GM12891 (cell line): ENCODE results near the gene ADGRL3.

Source experiments
- DNase-seq: peaks from one replicate; pipeline ENCODE4 v3.0.0; 2011; ENCODE audit warnings: low spot score; ENCODE audit not compliant: insufficient read length
- FAIRE-seq: peaks from 2 replicates; lab custom pipeline; 2011; peaks lifted over from hg19 to GRCh38; lab: Jason Lieb, UNC
- PAX5 ChIP-seq: IDR thresholded peaks from 2 replicates; pipeline ENCODE4 v1.6.1; 2011; ENCODE audit warnings: low read length, moderate library complexity, mild to moderate bottlenecking; ENCODE audit not compliant: insufficient read depth, severe bottlenecking
- POLR2A ChIP-seq: IDR thresholded peaks from 2 replicates; pipeline ENCODE4 v1.6.1; 2011; ENCODE audit warnings: low read depth, low read length, control low read depth
- POLR2AphosphoS5 ChIP-seq: IDR thresholded peaks from 2 replicates; pipeline ENCODE4 v1.6.1; 2011; ENCODE audit warnings: low read depth, low read length, control low read depth
- POU2F2 ChIP-seq: IDR thresholded peaks from 2 replicates; pipeline ENCODE4 v1.6.1; 2011; ENCODE audit warnings: low read depth, mild to moderate bottlenecking, control low read depth, low read length, moderate library complexity
- SPI1 ChIP-seq: IDR thresholded peaks from 2 replicates; pipeline ENCODE4 v1.6.1; 2011; ENCODE audit warnings: low read depth, low read length, control low read depth
- TAF1 ChIP-seq: IDR thresholded peaks from 2 replicates; pipeline ENCODE4 v1.6.1; 2011; ENCODE audit warnings: low read depth, low read length, control low read depth

The ADGRL3 gene

GRCh38 chr4:61426229-61426628 is 226.1 kb downstream of the ADGRL3 start:
- DNase-seq (no peak), FAIRE-seq (no peak)
- TF ChIP-seq PAX5 (no peak), SPI1 (no peak), POU2F2 (no peak), TAF1 (no peak), POLR2AphosphoS5 (no peak), POLR2A (no peak)

- TF ChIP-seq POLR2A (no peak), POU2F2 (no peak), SPI1 (no peak), TAF1 (no peak), PAX5 (no peak), POLR2AphosphoS5 (no peak)
- DNase-seq (no peak), FAIRE-seq (no peak)
These were observed 227.1 kb downstream of the ADGRL3 start for GRCh38 chr4:61427099-61427817.

DNA sequence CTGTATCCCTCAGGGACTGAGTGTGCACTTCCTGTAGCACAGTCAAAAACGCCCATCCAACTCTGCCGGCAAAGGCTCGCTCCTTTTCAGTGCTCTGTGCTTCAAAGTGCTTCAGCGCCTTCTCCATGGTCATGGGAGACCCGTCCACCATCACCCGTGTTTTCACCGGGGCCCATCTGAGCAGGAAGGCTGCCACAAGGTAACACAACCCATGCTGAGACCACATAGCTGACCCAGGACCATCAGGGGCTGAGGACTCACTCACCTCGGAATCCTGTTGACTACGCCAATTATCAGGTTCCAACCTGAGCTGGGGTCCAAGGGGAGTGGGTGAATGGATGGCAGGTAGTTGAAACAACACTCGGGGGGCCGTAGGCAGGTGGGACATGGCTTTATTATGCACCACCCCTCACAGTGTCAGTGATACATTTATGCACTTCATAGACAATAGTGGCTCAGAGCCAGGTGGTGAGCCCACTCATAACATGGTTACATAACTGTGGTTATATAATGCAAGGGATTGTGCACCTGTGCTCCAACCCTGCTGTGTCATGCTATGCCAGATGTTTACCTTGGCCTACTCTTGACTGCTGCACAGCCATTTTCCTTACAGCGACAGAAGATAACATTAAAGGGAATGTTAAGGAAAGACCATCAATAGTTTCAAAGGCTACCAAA is 227.8 kb downstream of the ADGRL3 start:
- TF ChIP-seq POLR2AphosphoS5 (no peak), POLR2A (no peak)
- FAIRE-seq (no peak), DNase-seq (no peak)

DNA sequence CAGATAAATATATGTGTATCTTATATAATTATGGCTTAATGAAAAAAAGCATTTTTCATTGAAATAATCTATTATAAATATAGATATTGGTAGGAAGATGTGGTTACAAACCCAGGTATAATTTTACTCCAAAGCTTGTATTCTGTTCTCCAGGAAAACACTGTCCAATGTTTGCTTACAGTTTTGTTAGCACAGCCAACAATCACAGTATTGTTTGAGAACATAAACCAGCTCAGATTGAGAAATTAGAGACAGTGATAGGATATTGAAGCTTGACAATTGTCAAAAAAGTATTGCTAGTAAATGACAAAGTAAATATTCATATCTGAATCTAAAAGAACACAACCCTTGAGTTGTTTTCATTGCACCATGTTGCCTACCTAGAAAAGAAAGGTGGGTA is 228.8 kb downstream of the ADGRL3 start:
- DNase-seq, result no peak
- FAIRE-seq, result no peak
- TF ChIP-seq TAF1, result no peak
- no peak for TF ChIP-seq PAX5
- no peak for TF ChIP-seq POLR2A
- no peak for TF ChIP-seq POU2F2
- no peak for TF ChIP-seq SPI1
- no peak for TF ChIP-seq POLR2AphosphoS5

DNA sequence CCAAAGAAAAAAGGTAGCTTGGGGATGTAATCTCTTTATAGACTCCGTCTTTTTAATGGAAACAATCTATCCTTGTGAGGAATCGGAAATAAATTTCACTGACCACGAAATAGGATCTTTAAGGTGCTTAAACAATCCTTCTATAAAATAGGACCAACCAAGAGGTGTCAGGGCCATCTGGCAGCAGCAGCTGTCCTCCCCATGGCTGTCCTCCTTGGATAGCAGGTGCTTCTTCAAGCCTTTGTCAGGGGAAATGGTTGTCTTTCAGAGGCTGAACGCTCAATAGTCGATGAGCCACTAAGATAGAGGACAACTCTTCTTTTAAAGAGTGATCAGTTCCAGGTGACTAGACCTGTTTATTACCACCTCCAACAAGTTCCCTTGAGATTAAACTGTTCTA is 231.0 kb downstream of the ADGRL3 start:
- FAIRE-seq (no peak), DNase-seq (no peak)
- no peak for TF ChIP-seq POLR2A
- no peak for TF ChIP-seq TAF1
- TF ChIP-seq PAX5, result no peak

DNA sequence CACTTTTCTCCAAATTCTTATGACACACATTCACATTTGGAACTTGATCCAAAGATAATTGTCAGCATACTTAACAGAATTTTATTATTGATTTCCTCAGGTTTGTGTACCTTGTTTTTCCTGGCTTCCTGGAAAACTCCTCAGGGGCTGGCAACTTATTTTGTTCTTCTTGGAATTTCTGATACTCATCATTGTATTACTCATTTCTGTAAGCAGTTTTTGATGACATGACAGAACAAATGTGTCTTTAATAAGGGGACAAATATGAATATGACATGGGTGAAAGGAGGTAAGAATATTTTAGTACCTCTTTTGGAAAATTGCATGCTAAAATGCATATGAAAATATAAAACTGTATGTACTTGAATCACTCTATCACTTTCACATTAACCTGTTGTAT is 237.8 kb downstream of the ADGRL3 start:
- no peak for TF ChIP-seq POLR2A
- no peak for TF ChIP-seq POLR2AphosphoS5
- TF ChIP-seq PAX5, result no peak
- no peak for TF ChIP-seq SPI1
- no peak for TF ChIP-seq TAF1
- no peak for TF ChIP-seq POU2F2
- DNase-seq, result no peak
- no peak for FAIRE-seq

- FAIRE-seq (no peak), DNase-seq (no peak)
- TF ChIP-seq POU2F2 (no peak), POLR2AphosphoS5 (no peak), SPI1 (no peak), POLR2A (no peak), PAX5 (no peak), TAF1 (no peak)
These were observed 240.2 kb downstream of the ADGRL3 start for GRCh38 chr4:61440321-61440720.

GRCh38 chr4:61442936-61443335 is 242.8 kb downstream of the ADGRL3 start:
- no peak for TF ChIP-seq POLR2AphosphoS5
- TF ChIP-seq TAF1, result no peak
- TF ChIP-seq POU2F2, result no peak
- no peak for TF ChIP-seq PAX5
- no peak for DNase-seq
- FAIRE-seq, result no peak

- DNase-seq (no peak), FAIRE-seq (no peak)
- TF ChIP-seq PAX5, result no peak
- TF ChIP-seq POLR2A, result no peak
- TF ChIP-seq POU2F2, result no peak
- no peak for TF ChIP-seq TAF1
- no peak for TF ChIP-seq POLR2AphosphoS5
- no peak for TF ChIP-seq SPI1
These were observed 243.8 kb downstream of the ADGRL3 start for GRCh38 chr4:61443813-61444510.

- FAIRE-seq, result no peak
- no peak for DNase-seq
- TF ChIP-seq POU2F2 (no peak), PAX5 (no peak), POLR2A (no peak)
These were observed 245.4 kb downstream of the ADGRL3 start for GRCh38 chr4:61445374-61446063.
